DND-41 (cell line): ENCODE data around the gene C1orf146.

Experiments
- ATAC-seq: fragments of 200-7000 bp; cut with Tn5 transposase; 3 replicates; pipeline ENCODE4 v1.9.1; 2021; ENCODE audit warnings: low read depth; ENCODE audit not compliant: insufficient read depth
- DNase-seq: peaks from one replicate; pipeline ENCODE4 v3.0.0-alpha.2; 2020
- H2AFZ ChIP-seq: 2 replicates; pipeline ENCODE4 v1.6.0; 2012; ENCODE audit warnings: low read depth, low read length
- H3K27ac ChIP-seq: 2 replicates; pipeline ENCODE4 v1.5.1; 2012; ENCODE audit warnings: low read length, inconsistent platforms
- H3K27me3 ChIP-seq: fragments of 200-600 bp; sonication (generic); 2 replicates; pipeline ENCODE4 v1.6.0; 2012; ENCODE audit warnings: low read length, mild to moderate bottlenecking, inconsistent platforms; ENCODE audit not compliant: insufficient read depth, poor library complexity
- H3K36me3 ChIP-seq: 2 replicates; pipeline ENCODE4 v1.5.1; 2012; ENCODE audit warnings: low read length, inconsistent platforms; ENCODE audit not compliant: insufficient read depth
- H3K4me1 ChIP-seq: 2 replicates; pipeline ENCODE4 v1.5.1; 2012; ENCODE audit warnings: mild to moderate bottlenecking, low read length; ENCODE audit not compliant: insufficient read depth
- H3K4me2 ChIP-seq: 2 replicates; pipeline ENCODE4 v1.6.0; 2012; ENCODE audit warnings: mild to moderate bottlenecking, moderate library complexity, low read length, inconsistent platforms; ENCODE audit not compliant: insufficient read depth
- H3K4me3 ChIP-seq, 2 experiments: fragments of 200-600 bp in 1 of 2; shearing (Covaris generic) in 1 of 2; 2 replicates each; pipeline ENCODE4 v1.5.1; 2012 to 2016; ENCODE audit warnings: inconsistent platforms in 2 of 2, low read length in 2 of 2, mild to moderate bottlenecking in 2 of 2, low read depth in 1 of 2, moderate library complexity in 1 of 2
- H3K79me2 ChIP-seq: 2 replicates; pipeline ENCODE4 v1.6.0; 2012; ENCODE audit warnings: low read length, inconsistent platforms; ENCODE audit not compliant: insufficient read depth
- H3K9ac ChIP-seq: 2 replicates; pipeline ENCODE4 v1.6.0; 2012; ENCODE audit warnings: low read depth, mild to moderate bottlenecking, inconsistent platforms, low read length, moderate library complexity
- H3K9me3 ChIP-seq: 2 replicates; pipeline ENCODE4 v1.5.1; 2012; ENCODE audit warnings: low read length, moderate library complexity, mild to moderate bottlenecking, inconsistent platforms; ENCODE audit not compliant: insufficient read depth, severe bottlenecking
- H4K20me1 ChIP-seq: 2 replicates; pipeline ENCODE4 v1.6.0; 2012; ENCODE audit warnings: low read length; ENCODE audit not compliant: insufficient read depth
- CTCF ChIP-seq: IDR thresholded peaks from 2 replicates; pipeline ENCODE4 v1.5.1; 2012; ENCODE audit warnings: borderline replicate concordance, low read length, moderate library complexity, mild to moderate bottlenecking; ENCODE audit not compliant: poor library complexity, severe bottlenecking; ENCODE audit errors: extremely low read depth
- EZH2 ChIP-seq: IDR thresholded peaks from 3 replicates; pipeline ENCODE4 v1.6.1; 2012; ENCODE audit warnings: borderline replicate concordance, low read depth, mild to moderate bottlenecking, moderate library complexity, low read length, inconsistent platforms; ENCODE audit not compliant: severe bottlenecking

Gene C1orf146

GRCh38 chr1:92184632-92185031 lies 33.1 kb upstream of the C1orf146 start:
- Histone ChIP-seq H3K4me2 (no peak overlapping the region), H2AFZ (no peak overlapping the region), H3K4me3 (no peak overlapping the region), H4K20me1 (no peaks in the 10 kb centered on the region), H3K36me3 (no peaks in the 10 kb centered on the region; the same call in 1 of the 2 replicates), H3K9me3 (no peaks in the 10 kb centered on the region), H3K4me1 (no peaks in the 10 kb centered on the region), H3K9ac (no peak overlapping the region), H3K27ac (no peak overlapping the region), H3K27me3 (no peaks in the 10 kb centered on the region), H3K79me2 (no peaks in the 10 kb centered on the region)
- ATAC-seq (no peak), DNase-seq (no peak)
- no peak for TF ChIP-seq CTCF
- no peak for TF ChIP-seq EZH2

- Histone ChIP-seq H3K36me3 (no peaks in the 10 kb centered on the region; the same call in 1 of the 2 replicates), H3K4me2 (no peak overlapping the region), H3K4me1 (no peaks in the 10 kb centered on the region), H2AFZ (no peak overlapping the region), H3K9me3 (no peaks in the 10 kb centered on the region), H4K20me1 (no peaks in the 10 kb centered on the region), H3K4me3 (no peak overlapping the region), H3K9ac (no peak overlapping the region), H3K27me3 (no peaks in the 10 kb centered on the region), H3K27ac (no peak overlapping the region), H3K79me2 (no peaks in the 10 kb centered on the region)
- DNase-seq (no peak), ATAC-seq (no peak)
- no peak for TF ChIP-seq EZH2
Measured at GRCh38 chr1:92186081-92186480, 31.6 kb upstream of the C1orf146 start.

GRCh38 chr1:92188436-92189255 lies 29.1 kb upstream of the C1orf146 start:
- Histone ChIP-seq H2AFZ (no peak overlapping the region), H3K4me3 (no peak overlapping the region), H3K27me3 (no peaks in the 10 kb centered on the region), H4K20me1 (no peaks in the 10 kb centered on the region), H3K4me1 (no peaks in the 10 kb centered on the region), H3K9ac (no peak overlapping the region), H3K79me2 (no peaks in the 10 kb centered on the region), H3K27ac (no peak overlapping the region), H3K36me3 (no peaks in the 10 kb centered on the region), H3K4me2 (no peak overlapping the region), H3K9me3 (no peaks in the 10 kb centered on the region)
- TF ChIP-seq EZH2 (no peak), CTCF (no peak)
- ATAC-seq (no peak), DNase-seq (no peak)

- no peaks in the 10 kb centered on the region for H3K27me3 ChIP-seq
- DNase-seq (no peak), ATAC-seq (no peak)
- H3K9ac ChIP-seq = no peak overlapping the region
- no peaks in the 10 kb centered on the region for H3K36me3 ChIP-seq
- no peak overlapping the region for H3K4me3 ChIP-seq
- no peaks in the 10 kb centered on the region for H3K79me2 ChIP-seq
- H3K4me1 ChIP-seq = peaks cover under 1% of the 10 kb centered on the region; the same call in 1 of the 2 replicates
- H3K9me3 ChIP-seq = no peaks in the 10 kb centered on the region
- no peaks in the 10 kb centered on the region for H4K20me1 ChIP-seq
- H3K4me2 ChIP-seq = no peak overlapping the region
- H3K27ac ChIP-seq = no peak overlapping the region
- H2AFZ ChIP-seq = no peak overlapping the region
- TF ChIP-seq EZH2 = no peak
- no peak for TF ChIP-seq CTCF
Measured at GRCh38 chr1:92191726-92192125, 26.0 kb upstream of the C1orf146 start.
